NT2/D1 (cell line): ENCODE results near the gene SMIM11.
"Not testable (repeated sequence)": the region's sequence is repeated elsewhere in the genome, so short reads cannot be mapped to it uniquely, and the experiment has no call there.

Experiments used
- DNase-seq: peaks from one replicate; pipeline ENCODE4 v3.0.0-alpha.2; 2011; ENCODE audit warnings: low read depth, low spot score
- H3K27me3 ChIP-seq: 2 replicates; pipeline ENCODE4 v1.6.0; 2011; ENCODE audit warnings: mild to moderate bottlenecking; ENCODE audit not compliant: insufficient read length, insufficient read depth
- H3K36me3 ChIP-seq: 2 replicates; pipeline ENCODE4 v1.6.1; 2011; ENCODE audit warnings: mild to moderate bottlenecking, low read length, mixed read lengths; ENCODE audit not compliant: insufficient read depth, insufficient read length
- H3K4me1 ChIP-seq: 2 replicates; pipeline ENCODE4 v1.5.1; 2011; ENCODE audit not compliant: insufficient read depth, insufficient read length
- H3K4me3 ChIP-seq: 2 replicates; pipeline ENCODE4 v1.5.1; 2011; ENCODE audit warnings: low read depth; ENCODE audit not compliant: insufficient read length
- H3K9ac ChIP-seq: 2 replicates; pipeline ENCODE4 v1.6.0; 2011; ENCODE audit warnings: low read depth; ENCODE audit not compliant: insufficient read length
- H3K9me3 ChIP-seq: 2 replicates; pipeline ENCODE4 v1.5.1; 2011; ENCODE audit warnings: mild to moderate bottlenecking, low read length; ENCODE audit not compliant: insufficient read depth

Gene SMIM11

GRCh38 chr21:34400522-34400921 is 25.2 kb downstream of the SMIM11 start:
- DNase-seq, H3K9me3 ChIP-seq, H3K4me3 ChIP-seq: not testable (repeated sequence)

GRCh38 chr21:34404742-34405141 is 29.4 kb downstream of the SMIM11 start:
- not testable (repeated sequence) for H3K9ac ChIP-seq, H3K4me1 ChIP-seq, H3K27me3 ChIP-seq, DNase-seq, H3K9me3 ChIP-seq, H3K36me3 ChIP-seq, H3K4me3 ChIP-seq

More at GRCh38 chr21:34400522-34400921, 25.2 kb downstream of the SMIM11 start:
- H3K36me3 ChIP-seq, H3K9ac ChIP-seq, H3K27me3 ChIP-seq, H3K4me1 ChIP-seq: not testable (repeated sequence)

GRCh38 chr21:34405686-34406085 is 30.4 kb downstream of the SMIM11 start:
- not testable (repeated sequence) for H3K9me3 ChIP-seq, H3K36me3 ChIP-seq, H3K9ac ChIP-seq, H3K4me1 ChIP-seq, H3K27me3 ChIP-seq, DNase-seq, H3K4me3 ChIP-seq

GRCh38 chr21:34406102-34406501 is 30.8 kb downstream of the SMIM11 start:
- not testable (repeated sequence) for H3K4me3 ChIP-seq, DNase-seq, H3K36me3 ChIP-seq, H3K27me3 ChIP-seq, H3K9me3 ChIP-seq, H3K9ac ChIP-seq, H3K4me1 ChIP-seq

GRCh38 chr21:34406676-34407075 is 31.4 kb downstream of the SMIM11 start:
- H3K36me3 ChIP-seq, H3K9me3 ChIP-seq, H3K27me3 ChIP-seq, H3K9ac ChIP-seq, H3K4me1 ChIP-seq, H3K4me3 ChIP-seq, DNase-seq: not testable (repeated sequence)

- not testable (repeated sequence) for H3K9ac ChIP-seq, H3K36me3 ChIP-seq, H3K4me3 ChIP-seq, DNase-seq, H3K27me3 ChIP-seq, H3K4me1 ChIP-seq, H3K9me3 ChIP-seq
Measured at GRCh38 chr21:34407294-34407693, 32.0 kb downstream of the SMIM11 start.

GRCh38 chr21:34417448-34418077 is 42.3 kb downstream of the SMIM11 start:
- not testable (repeated sequence) for H3K9ac ChIP-seq, H3K9me3 ChIP-seq, DNase-seq, H3K36me3 ChIP-seq, H3K4me3 ChIP-seq, H3K4me1 ChIP-seq, H3K27me3 ChIP-seq

GRCh38 chr21:34423805-34424204 is 48.5 kb downstream of the SMIM11 start, which contains the start of gene SMIM34:
Gene SMIM34 (minus strand): TSS chr21:34423951. CDS start chr21:34423839, 112 bp downstream.
- not testable (repeated sequence) for H3K36me3 ChIP-seq, H3K9me3 ChIP-seq, H3K4me1 ChIP-seq, H3K9ac ChIP-seq, H3K27me3 ChIP-seq, DNase-seq, H3K4me3 ChIP-seq

GRCh38 chr21:34427339-34427738 is 52.0 kb downstream of the SMIM11 start:
- not testable (repeated sequence) for H3K9ac ChIP-seq, H3K27me3 ChIP-seq, H3K4me3 ChIP-seq, H3K36me3 ChIP-seq, H3K9me3 ChIP-seq, H3K4me1 ChIP-seq, DNase-seq

- H3K9me3 ChIP-seq, DNase-seq: not testable (repeated sequence)
Measured at GRCh38 chr21:34428441-34428840, 53.1 kb downstream of the SMIM11 start.

GRCh38 chr21:34429710-34430109 is 54.4 kb downstream of the SMIM11 start:
- not testable (repeated sequence) for H3K9me3 ChIP-seq, H3K36me3 ChIP-seq, H3K4me3 ChIP-seq, H3K4me1 ChIP-seq, DNase-seq, H3K9ac ChIP-seq, H3K27me3 ChIP-seq

More at GRCh38 chr21:34428441-34428840, 53.1 kb downstream of the SMIM11 start:
- not testable (repeated sequence) for H3K36me3 ChIP-seq, H3K9ac ChIP-seq, H3K27me3 ChIP-seq, H3K4me1 ChIP-seq, H3K4me3 ChIP-seq
